HL-60 (cell line): ENCODE data around the gene MED13L.

Experiments used
- DNase-seq, 2 experiments: peaks; one replicate each; pipeline ENCODE4 v3.0.0-alpha.2; 2010 to 2020; ENCODE audit warnings: low read depth in 1 of 2, low spot score in 1 of 2
- H3K27ac ChIP-seq: fragments of 250-450 bp; sonication (Bioruptor Pico); replicated peaks from 2 replicates; pipeline ENCODE4 v1.5.1; 2020; ENCODE audit warnings: mild to moderate bottlenecking, moderate library complexity
- H3K27me3 ChIP-seq: fragments of 250-450 bp; sonication (Bioruptor Pico); 2 replicates; pipeline ENCODE4 v1.5.1; 2021; ENCODE audit warnings: mild to moderate bottlenecking, moderate library complexity; ENCODE audit not compliant: insufficient read depth, poor library complexity, severe bottlenecking
- H3K4me3 ChIP-seq: replicated peaks from 2 replicates; pipeline ENCODE4 v1.5.1; 2011; ENCODE audit warnings: mild to moderate bottlenecking, control low read depth, low read length; ENCODE audit not compliant: insufficient read depth
- CTCF ChIP-seq: IDR thresholded peaks from one replicate; pipeline ENCODE4 v1.5.1; 2011; ENCODE audit warnings: low read length, control low read depth, inconsistent platforms; ENCODE audit not compliant: insufficient read depth
- GABPA ChIP-seq: IDR thresholded peaks from 2 replicates; pipeline ENCODE4 v1.6.1; 2012; ENCODE audit warnings: low read depth
- POLR2AphosphoS5 ChIP-seq: IDR thresholded peaks from 2 replicates; pipeline ENCODE4 v1.6.1; 2012; ENCODE audit warnings: low read depth
- REST ChIP-seq: IDR thresholded peaks from 2 replicates; pipeline ENCODE4 v1.6.1; 2012; ENCODE audit warnings: low read depth; ENCODE audit not compliant: insufficient replicate concordance
- SPI1 ChIP-seq: IDR thresholded peaks from 2 replicates; pipeline ENCODE4 v1.6.1; 2012; ENCODE audit warnings: low read depth, mild to moderate bottlenecking, borderline replicate concordance

The MED13L gene

DNA sequence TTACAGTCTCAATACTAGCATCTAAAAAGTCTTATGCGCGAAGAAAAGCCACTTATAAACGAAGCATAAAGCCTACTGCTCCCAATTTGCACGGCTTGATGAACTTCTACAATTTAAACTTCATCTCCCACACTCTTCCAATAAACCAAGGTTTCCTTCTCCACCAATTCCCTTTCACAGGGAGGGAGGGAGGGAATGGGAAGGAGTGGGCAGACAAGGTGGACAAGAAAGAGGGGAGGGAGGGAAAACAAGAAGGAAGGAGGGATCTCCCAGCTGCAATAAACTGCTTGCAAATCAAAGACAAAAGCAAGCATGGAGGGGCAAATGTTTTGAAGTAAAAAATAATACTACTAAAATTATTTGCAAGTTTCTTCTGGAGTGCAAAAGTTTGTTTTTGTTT, 64.5 kb downstream of the MED13L start:
- Histone ChIP-seq H3K4me3 (no peak overlapping the region), H3K27me3 (no peaks in the 10 kb centered on the region), H3K27ac (no peak overlapping the region)
- DNase-seq = no peak
- no peak for TF ChIP-seq SPI1
- TF ChIP-seq GABPA = no peak
- no peak for TF ChIP-seq CTCF
- TF ChIP-seq REST = no peak
- TF ChIP-seq POLR2AphosphoS5 = no peak

- TF ChIP-seq CTCF = no peak
- TF ChIP-seq REST = no peak
- TF ChIP-seq GABPA = no peak
- no peak for TF ChIP-seq SPI1
- no peak for TF ChIP-seq POLR2AphosphoS5
- Histone ChIP-seq H3K4me3 (no peak overlapping the region), H3K27me3 (no peaks in the 10 kb centered on the region), H3K27ac (no peak overlapping the region)
- no peak for DNase-seq
These were observed 66.7 kb downstream of the MED13L start for GRCh38 chr12:116210762-116211161.

GRCh38 chr12:116210131-116210530, 67.4 kb downstream of the MED13L start:
- no peak for TF ChIP-seq CTCF
- no peak for TF ChIP-seq SPI1
- TF ChIP-seq REST = no peak
- no peak for TF ChIP-seq GABPA
- no peak for TF ChIP-seq POLR2AphosphoS5
- H3K27ac ChIP-seq = no peak overlapping the region
- no peak overlapping the region for H3K4me3 ChIP-seq
- no peak for DNase-seq
- H3K27me3 ChIP-seq = no peaks in the 10 kb centered on the region
